Motor neuron (in vitro differentiated cells): ENCODE results near the gene ANGPTL5. TPM values are rescaled to one million over a fixed set of nuclear protein-coding genes. Genes with fewer than 3 reads are reported as not detected.
A peak's percentile ranks its signal among the peaks of the same experiment; 100 is the strongest.
"Not testable (repeated sequence)": the region's sequence is repeated elsewhere in the genome, so short reads cannot be mapped to it uniquely, and the experiment has no call there.

ENCODE experiments used
- ATAC-seq, 8 experiments: fragments of 200-7000 bp; cut with Tn5 transposase; replicated peaks in 6 of 8; 2 replicates each; pipeline ENCODE4 v1.8.0; 2021; ENCODE audit warnings: mild to moderate bottlenecking in 8 of 8, moderate library complexity in 8 of 8
- H3K27ac ChIP-seq, 2 donors: fragments of 250-450 bp; sonication (Bioruptor Pico); 2 replicates each; pipeline ENCODE4 v1.9.0; 2021; ENCODE audit warnings: antibody characterized with exemption in 2 of 2, mild to moderate bottlenecking in 2 of 2, moderate library complexity in 1 of 2
- H3K4me1 ChIP-seq, 2 donors: fragments of 250-450 bp; sonication (Bioruptor Pico); replicated peaks in 1 of 2; 2 replicates each; pipeline ENCODE4 v1.6.1; 2021; ENCODE audit warnings: antibody characterized with exemption in 2 of 2, mild to moderate bottlenecking in 2 of 2, moderate library complexity in 1 of 2
- H3K4me3 ChIP-seq, 5 donors: fragments of 250-450 bp; sonication (Bioruptor Pico); 2 replicates each; pipeline ENCODE4 v1.9.0; 2021; ENCODE audit warnings: antibody characterized with exemption in 5 of 5, mild to moderate bottlenecking in 5 of 5, moderate library complexity in 4 of 5
- WGBS, 10 experiments: fragments of 450-650 bp; shearing (Covaris generic); methylation state at CpG; one replicate each; pipeline ENCODE4 v1.0.0; 2022; 5-methylcytosine and 5-hydroxymethylcytosine counted together
- in situ Hi-C, 9 experiments: fragments of 400-800 bp; cut with MboI; loops; one replicate each; pipeline ENCODE4 v1.15.0; 2021; ENCODE audit warnings: low sequenced_read_pairs in 9 of 9, low pct_unique_long_range_greater_than_20kb in 2 of 9; ENCODE audit not compliant: unreplicated experiment in 9 of 9
- total RNA-seq, 8 experiments: library from RNA; unstranded; fragments of 300-600 nt; gene quantifications; 2 replicates each; pipeline versions ENCODE4 v1.2.3 to v1.2.4, GENCODE V29; 2022

The ANGPTL5 gene
- total RNA-seq = 1 to 10 TPM in 1 of 8 experiments, under 1 TPM in 1, not detected in 6; 0.10 to 1.7 TPM

GRCh38 chr11:101916422-101916821 lies at the start of gene ANGPTL5:
TSS of gene ANGPTL5 (minus strand) at chr11:101916522. CDS start at chr11:101907909, 8,613 bp downstream.
- in situ Hi-C loops = no loop called here
- Histone ChIP-seq H3K4me1 (peaks cover 0 to 11% of the 10 kb centered on the region in 2 donors), H3K27ac (peak within 1 kb of the TSS in 1 of 2 donors; percentile 67), H3K4me3 (peak within 1 kb of the TSS; percentile 48 to 65 (median 53))
- 0 to 91% (median 72%) methylated on average over 1 to 2 of the region's 2 CpGs for WGBS, 10 experiments
- no peak for ATAC-seq

- WGBS, 10 experiments = 87 to 100% (median 92%) methylated on average over 2 to 10 of the region's 10 CpGs; no CpG with 5 or more reads in 4 of the 10 experiments
- H3K27ac ChIP-seq, ATAC-seq, H3K4me1 ChIP-seq, in situ Hi-C loops, H3K4me3 ChIP-seq: not testable (repeated sequence)
Observed at GRCh38 chr11:101964200-101964599, 47.9 kb upstream of the ANGPTL5 start.

GRCh38 chr11:101960231-101960630 lies 43.9 kb upstream of the ANGPTL5 start:
- Histone ChIP-seq H3K4me1 (no peaks in the 10 kb centered on the region), H3K27ac (no peak overlapping the region), H3K4me3 (no peak overlapping the region)
- in situ Hi-C loops = no loop called here
- no peak for ATAC-seq
- WGBS, 10 experiments = 29 to 100% (median 100%) methylated on average over 1 of the region's 1 CpG; no CpG with 5 or more reads in 2 of the 10 experiments

GRCh38 chr11:101955701-101956100 lies 39.4 kb upstream of the ANGPTL5 start:
- ATAC-seq = no peak
- Histone ChIP-seq H3K4me3 (no peak overlapping the region), H3K27ac (no peak overlapping the region), H3K4me1 (no peaks in the 10 kb centered on the region)
- WGBS, 10 experiments = 60 to 100% (median 92%) methylated on average over 1 to 5 of the region's 5 CpGs; no CpG with 5 or more reads in 3 of the 10 experiments
- in situ Hi-C loops = no loop called here

- in situ Hi-C loops = no loop called here
- Histone ChIP-seq H3K4me3 (no peak overlapping the region), H3K27ac (no peak overlapping the region), H3K4me1 (no peaks in the 10 kb centered on the region)
- ATAC-seq = no peak
- 78 to 100% (median 89%) methylated on average over 1 to 3 of the region's 3 CpGs; no CpG with 5 or more reads in 1 of the 10 experiments for whole genome bisulfite sequencing, 10 experiments
Observed at GRCh38 chr11:101955278-101955677, 39.0 kb upstream of the ANGPTL5 start.

GRCh38 chr11:101949680-101950220 lies 33.4 kb upstream of the ANGPTL5 start:
- H3K4me3 ChIP-seq = no peak overlapping the region
- in situ Hi-C loops = no loop called here
- H3K27ac ChIP-seq = no peak overlapping the region
- H3K4me1 ChIP-seq = no peaks in the 10 kb centered on the region
- ATAC-seq = no peak
- WGBS, 10 experiments = 22 to 100% (median 50%) methylated on average over 1 of the region's 1 CpG; no CpG with 5 or more reads in 1 of the 10 experiments

- 53 to 100% (median 93%) methylated on average over 1 to 4 of the region's 4 CpGs; no CpG with 5 or more reads in 2 of the 10 experiments for WGBS, 10 experiments
- in situ Hi-C loops = no loop called here
- ATAC-seq = no peak
- H3K27ac ChIP-seq = no peak overlapping the region
- no peaks in the 10 kb centered on the region for H3K4me1 ChIP-seq
- no peak overlapping the region for H3K4me3 ChIP-seq
Observed at GRCh38 chr11:101945448-101945847, 29.1 kb upstream of the ANGPTL5 start.

GRCh38 chr11:101944923-101945322 lies 28.6 kb upstream of the ANGPTL5 start:
- 60 to 100% (median 92%) methylated on average over 1 to 2 of the region's 2 CpGs; no CpG with 5 or more reads in 1 of the 10 experiments for WGBS, 10 experiments
- ATAC-seq = no peak
- no peak overlapping the region for H3K4me3 ChIP-seq
- no peak overlapping the region for H3K27ac ChIP-seq
- no peaks in the 10 kb centered on the region for H3K4me1 ChIP-seq
- in situ Hi-C loops = no loop called here

GRCh38 chr11:101940901-101941520 lies 24.7 kb upstream of the ANGPTL5 start:
- in situ Hi-C loops = no loop called here
- no peaks in the 10 kb centered on the region for H3K4me1 ChIP-seq

GRCh38 chr11:101931692-101932091 lies 15.4 kb upstream of the ANGPTL5 start:
- Histone ChIP-seq H3K27ac (no peak overlapping the region), H3K4me1 (no peaks in the 10 kb centered on the region), H3K4me3 (no peak overlapping the region)
- in situ Hi-C loops = no loop called here
- ATAC-seq = peak in 3 of 8 experiments; percentile 42 to 98 (median 66)
- WGBS, 10 experiments = 55 to 94% (median 79%) methylated on average over 3 to 6 of the region's 6 CpGs

More at GRCh38 chr11:101940901-101941520, 24.7 kb upstream of the ANGPTL5 start:
- no peak overlapping the region for H3K4me3 ChIP-seq
- 44 to 97% (median 72%) methylated on average over 1 to 3 of the region's 3 CpGs for WGBS, 10 experiments
- no peak overlapping the region for H3K27ac ChIP-seq
- no peak for ATAC-seq

- 66 to 100% (median 97%) methylated on average over 1 to 4 of the region's 5 CpGs; no CpG with 5 or more reads in 2 of the 10 experiments for WGBS, 10 experiments
- ATAC-seq = no peak
- Histone ChIP-seq H3K4me1 (no peaks in the 10 kb centered on the region), H3K4me3 (no peak overlapping the region), H3K27ac (no peak overlapping the region)
- in situ Hi-C loops = no loop called here
Observed at GRCh38 chr11:101929294-101929915, 13.1 kb upstream of the ANGPTL5 start.

GRCh38 chr11:101923554-101923953 lies 7.2 kb upstream of the ANGPTL5 start:
- in situ Hi-C loops = no loop called here
- no peak overlapping the region for H3K27ac ChIP-seq
- ATAC-seq = no peak
- H3K4me1 ChIP-seq = no peaks in the 10 kb centered on the region
- WGBS, 10 experiments = 75 to 100% (median 94%) methylated on average over 2 of the region's 2 CpGs; no CpG with 5 or more reads in 2 of the 10 experiments
- no peak overlapping the region for H3K4me3 ChIP-seq

- H3K4me1 ChIP-seq = peaks cover 0 to 7% of the 10 kb centered on the region in 2 donors
- WGBS, 10 experiments = 67 to 100% (median 100%) methylated on average over 1 of the region's 1 CpG; no CpG with 5 or more reads in 1 of the 10 experiments
- H3K27ac ChIP-seq = no peak overlapping the region
- no peak for ATAC-seq
- in situ Hi-C loops = no loop called here
- H3K4me3 ChIP-seq = no peak overlapping the region
Observed at GRCh38 chr11:101920992-101921391, 4.7 kb upstream of the ANGPTL5 start.
